GM12878 (cell line): ENCODE measurements around the gene LRRC23. TPM values are rescaled to one million over a fixed set of nuclear protein-coding genes. Genes with fewer than 3 reads are reported as not detected.

Experiments used
- ATAC-seq: fragments of 200-7000 bp; cut with Tn5 transposase; 3 replicates; pipeline ENCODE4 v1.9.1; 2020; ENCODE audit warnings: mild to moderate bottlenecking, moderate library complexity
- BruUV-seq: library from RNA; stranded (reverse); fragments of 400-500 nt; replicated peaks from 2 replicates; lab custom pipeline; 2021; lab: Mats Ljungman, UMichigan
- CTCF ChIA-PET: fragments of 300-600 bp; sonication (Branson Sonifier 250); formaldehyde crosslinking; extraction: SDS; loops from one replicate; lab custom pipeline; 2021; ENCODE audit warnings: inconsistent platforms; lab: Yijun Ruan, JAX
- POLR2A ChIA-PET: fragments of 350-600 bp; formaldehyde crosslinking; extraction: SDS; loops from one replicate; lab custom pipeline; 2021; ENCODE audit warnings: inconsistent platforms; lab: Charles Lee
- RAD21 ChIA-PET: fragments of 300-600 bp; sonication (Branson Sonifier 250); formaldehyde crosslinking; loops from one replicate; lab custom pipeline; 2023; ENCODE audit warnings: antibody characterized with exemption; ENCODE audit not compliant: unreplicated experiment; lab: Charles Lee
- SMC1A ChIA-PET: fragments of 300-600 bp; sonication (Branson Sonifier 250); formaldehyde crosslinking; loops from one replicate; lab custom pipeline; 2023; ENCODE audit not compliant: unreplicated experiment, uncharacterized antibody; lab: Charles Lee
- DNase-seq: peaks from one replicate; pipeline ENCODE4 v3.0.0-alpha.2; 2011; ENCODE audit warnings: low read depth, low spot score
- FAIRE-seq: peaks from 3 replicates; lab custom pipeline; 2011; peaks lifted over from hg19 to GRCh38; lab: Jason Lieb, UNC
- H2AFZ ChIP-seq: 2 replicates; pipeline ENCODE4 v1.6.0; 2011; ENCODE audit warnings: low read depth, low read length, control low read depth; ENCODE audit not compliant: control insufficient read depth
- H3K27ac ChIP-seq: 2 replicates; pipeline ENCODE4 v1.5.1; 2011; ENCODE audit warnings: control low read depth; ENCODE audit not compliant: control insufficient read depth, insufficient read depth
- H3K27me3 ChIP-seq, 2 experiments: replicated peaks in 1 of 2; 2 replicates each; pipeline versions ENCODE4 v1.6.0 to v1.6.1; 2011; ENCODE audit warnings: low read length in 1 of 2; ENCODE audit not compliant: control insufficient read depth in 2 of 2, insufficient read depth in 2 of 2
- H3K36me3 ChIP-seq, 2 experiments: 2 replicates each; pipeline ENCODE4 v1.5.1; 2011; ENCODE audit warnings: low read length in 1 of 2; ENCODE audit not compliant: control insufficient read depth in 2 of 2, insufficient read depth in 2 of 2
- H3K4me1 ChIP-seq: 2 replicates; pipeline ENCODE4 v1.6.1; 2011; ENCODE audit warnings: mild to moderate bottlenecking, low read length, moderate library complexity, mixed read lengths; ENCODE audit not compliant: control insufficient read depth, insufficient read depth
- H3K4me2 ChIP-seq: 2 replicates; pipeline ENCODE4 v1.6.0; 2011; ENCODE audit warnings: control low read depth; ENCODE audit not compliant: control insufficient read depth, insufficient read depth
- H3K4me3 ChIP-seq: fragments of 200-600 bp; sonication (generic); 2 replicates; pipeline ENCODE4 v1.5.1; 2016
- H3K79me2 ChIP-seq: 2 replicates; pipeline ENCODE4 v1.6.0; 2011; ENCODE audit warnings: low read length; ENCODE audit not compliant: control insufficient read depth, insufficient read depth
- H3K9ac ChIP-seq: 2 replicates; pipeline ENCODE4 v1.8.0; 2011; ENCODE audit warnings: low read length, control low read depth, mixed read lengths; ENCODE audit not compliant: control insufficient read depth, insufficient read depth
- H3K9me3 ChIP-seq: replicated peaks from 3 replicates; pipeline ENCODE4 v1.5.1; 2011; ENCODE audit warnings: mild to moderate bottlenecking, low read length; ENCODE audit not compliant: control insufficient read depth, insufficient read depth
- H4K20me1 ChIP-seq: 2 replicates; pipeline ENCODE4 v1.6.0; 2011; ENCODE audit not compliant: control insufficient read depth, insufficient read depth
- GATAD2B ChIP-seq: fragments of 450-650 bp; conservative IDR thresholded peaks from 2 replicates; pipeline ENCODE4 v1.6.1; 2017; ENCODE audit warnings: low read depth, mild to moderate bottlenecking, moderate library complexity
- LARP7 ChIP-seq: fragments of 450-650 bp; IDR thresholded peaks from 2 replicates; pipeline ENCODE4 v1.6.1; 2017; ENCODE audit warnings: mild to moderate bottlenecking
- POLR2AphosphoS5 ChIP-seq: IDR thresholded peaks from 2 replicates; pipeline ENCODE4 v1.6.1; 2011; ENCODE audit warnings: mild to moderate bottlenecking, low read length, inconsistent platforms
- RAD51 ChIP-seq: fragments of 450-650 bp; IDR thresholded peaks from 2 replicates; pipeline ENCODE4 v1.6.1; 2016; ENCODE audit warnings: moderate library complexity, mild to moderate bottlenecking, inconsistent platforms
- SPI1 ChIP-seq: IDR thresholded peaks from 2 replicates; pipeline ENCODE4 v1.6.1; 2011; ENCODE audit warnings: low read depth, mild to moderate bottlenecking, low read length, moderate library complexity, borderline replicate concordance; ENCODE audit not compliant: insufficient read depth
- STAT1 ChIP-seq: fragments of 450-650 bp; conservative IDR thresholded peaks from 2 replicates; pipeline ENCODE4 v1.6.1; 2014; ENCODE audit warnings: antibody characterized with exemption, mild to moderate bottlenecking
- ZBTB40 ChIP-seq: fragments of 450-650 bp; IDR thresholded peaks from 2 replicates; pipeline ENCODE4 v1.6.1; 2016; ENCODE audit warnings: mild to moderate bottlenecking, moderate library complexity, borderline replicate concordance
- WGBS: methylation state at CpG from one replicate; pipeline ENCODE4 v1.1.6; 2016; ENCODE audit warnings: low lambda C conversion rate; ENCODE audit not compliant: insufficient replicate concordance, insufficient coverage; ENCODE audit errors: missing lambda C conversion rate; 5-methylcytosine and 5-hydroxymethylcytosine counted together
- in situ Hi-C: fragments of 300-500 bp; cut with MboI; formaldehyde crosslinking; loops from 9 replicates; pipeline ENCODE4 v1.14.3; 2018; ENCODE audit warnings: mixed read lengths
- intact Hi-C: fragments of 100-400 bp; cut with micrococcal nuclease; formaldehyde crosslinking; loops from one replicate; pipeline ENCODE4 v1.14.2; 2022; ENCODE audit not compliant: unreplicated experiment
- polyA plus RNA-seq, 11 experiments: library from polyadenylated mRNA; depleted of rRNA in 4 of 11; unstranded in 6 of 11; stranded (reverse) in 5 of 11; fragments of >200 nt; fragmentation: Nextera tagmentation in 4 of 11; fragmentation: Illumina TruSeq in 1 of 11; extraction: Ambion mirVana in 4 of 11; extraction: Trizol in 1 of 11; gene quantifications; 1 replicate in 1 of 11; 2 replicates in 10 of 11; pipeline versions ENCODE4 v1.2.1 to v1.2.3, GENCODE V29; 2011 to 2016; ENCODE audit warnings: inconsistent platforms in 2 of 11, missing spikeins in 2 of 11, low read depth in 1 of 11
- total RNA-seq, 4 experiments: library from RNA; depleted of rRNA in 3 of 4; stranded (reverse); fragments of >200 nt in 3 of 4; fragmentation: Illumina TruSeq in 1 of 4; extraction: Trizol in 1 of 4; gene quantifications; 2 replicates each; pipeline versions ENCODE4 v1.2.1 to v1.2.3, GENCODE V29; 2013 to 2021
- TF ChIP-seq, protein P1 (sequence below): fragments of 450-650 bp; IDR thresholded peaks from 2 replicates; pipeline ENCODE4 v1.6.1; 2017; ENCODE audit warnings: mild to moderate bottlenecking, moderate library complexity

The LRRC23 gene
- total and polyA plus RNA-seq, 10 of the 15 experiments (the other 5 are each of a cell fraction or from before 2014, with no cell fraction given), result 1.4 to 6.9 (median 3.4) TPM

DNA sequence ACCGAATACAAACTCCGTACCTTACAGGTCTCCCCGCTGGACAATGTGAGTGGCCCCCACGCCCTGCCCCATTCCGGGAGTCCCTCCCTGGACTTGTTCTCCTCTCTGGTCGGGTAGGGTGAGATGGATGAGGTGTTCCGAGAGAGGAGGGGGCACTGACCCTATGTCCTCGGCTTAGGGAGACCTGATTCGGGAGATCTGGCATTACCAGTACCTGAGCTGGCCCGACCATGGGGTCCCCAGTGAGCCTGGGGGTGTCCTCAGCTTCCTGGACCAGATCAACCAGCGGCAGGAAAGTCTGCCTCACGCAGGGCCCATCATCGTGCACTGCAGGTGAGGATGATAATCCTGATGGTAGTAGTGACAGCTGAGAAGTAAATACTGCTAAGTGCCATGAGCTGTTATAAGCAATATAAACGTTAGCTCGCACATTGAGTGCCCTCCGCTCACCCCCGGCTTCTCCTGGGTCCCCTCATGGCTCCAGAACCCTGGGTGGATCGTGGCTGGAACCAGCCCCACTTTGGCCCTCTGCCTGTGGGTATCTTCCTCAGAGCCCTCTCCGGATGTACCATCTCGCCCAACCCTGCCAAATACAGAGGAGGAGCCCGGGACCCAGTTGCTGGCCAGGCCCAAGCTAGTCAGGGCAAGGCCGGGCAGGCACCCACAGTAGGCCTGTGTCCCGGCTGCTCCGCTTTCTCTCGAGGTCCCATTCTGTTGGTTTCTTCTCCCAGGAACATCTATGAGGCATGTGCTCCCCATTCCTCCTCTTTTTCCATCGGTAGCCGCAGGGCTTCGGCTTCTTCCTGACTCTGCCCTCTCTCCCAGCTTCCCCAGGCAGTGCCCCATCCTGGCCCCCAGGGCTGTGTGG lies 53.4 kb downstream of the LRRC23 start:
- DNase-seq (no peak), FAIRE-seq (no peak), ATAC-seq (no peak)
- no TSS peak for BruUV-seq
- in situ Hi-C loops, result loop anchor here (25.0 kb wide), 1 partner anchor 1679 kb away; no protein-coding TSS in a partner anchor
- intact Hi-C loops, result no loop called here
- ChIA-PET CTCF (interaction anchor here (1.0 to 13.2 kb wide), 9 partner anchors 10 to 152 kb away, joined by 3 to 645 read pairs (median 5); partner anchors contain the start of genes C12orf57, C1RL, PTPN6 and RNU7-1), RAD21 (interaction anchor here (0.8 to 13.5 kb wide), 6 partner anchors 11 to 85 kb away, joined by 3 to 426 read pairs (median 6); partner anchors contain the start of genes C12orf57, LPCAT3, RNU7-1 and SPSB2), POLR2A (interaction anchor here (1.1 to 13.5 kb wide), 4 partner anchors 13 to 59 kb away, joined by 3 to 524 read pairs (median 10); partner anchors contain the start of genes C12orf57, PTPN6 and RNU7-1), SMC1A (interaction anchor here (1.2 to 13.2 kb wide), 2 partner anchors 10 to 151 kb away, joined by 4 to 395 read pairs; partner anchors contain the start of genes C12orf57, C1RL, PTPN6 and RNU7-1)
- Histone ChIP-seq H3K27ac (peak overlapping the region; percentile 99), H3K9ac (peak overlapping the region; percentile 91), H3K4me2 (peak overlapping the region; percentile 99), H3K4me1 (peaks cover 85% of the 10 kb centered on the region), H3K9me3 (no peaks in the 10 kb centered on the region), H3K36me3 (peaks cover 11 to 33% of the 10 kb centered on the region in 2 experiments), H3K79me2 (peaks cover 83% of the 10 kb centered on the region), H3K4me3 (peak overlapping the region; percentile 95), H3K27me3 (no peaks in the 10 kb centered on the region), H4K20me1 (no peaks in the 10 kb centered on the region), H2AFZ (no peak overlapping the region)
- WGBS, result 44% methylated on average over 28 of the region's 28 CpGs
- TF ChIP-seq, protein P1, sequence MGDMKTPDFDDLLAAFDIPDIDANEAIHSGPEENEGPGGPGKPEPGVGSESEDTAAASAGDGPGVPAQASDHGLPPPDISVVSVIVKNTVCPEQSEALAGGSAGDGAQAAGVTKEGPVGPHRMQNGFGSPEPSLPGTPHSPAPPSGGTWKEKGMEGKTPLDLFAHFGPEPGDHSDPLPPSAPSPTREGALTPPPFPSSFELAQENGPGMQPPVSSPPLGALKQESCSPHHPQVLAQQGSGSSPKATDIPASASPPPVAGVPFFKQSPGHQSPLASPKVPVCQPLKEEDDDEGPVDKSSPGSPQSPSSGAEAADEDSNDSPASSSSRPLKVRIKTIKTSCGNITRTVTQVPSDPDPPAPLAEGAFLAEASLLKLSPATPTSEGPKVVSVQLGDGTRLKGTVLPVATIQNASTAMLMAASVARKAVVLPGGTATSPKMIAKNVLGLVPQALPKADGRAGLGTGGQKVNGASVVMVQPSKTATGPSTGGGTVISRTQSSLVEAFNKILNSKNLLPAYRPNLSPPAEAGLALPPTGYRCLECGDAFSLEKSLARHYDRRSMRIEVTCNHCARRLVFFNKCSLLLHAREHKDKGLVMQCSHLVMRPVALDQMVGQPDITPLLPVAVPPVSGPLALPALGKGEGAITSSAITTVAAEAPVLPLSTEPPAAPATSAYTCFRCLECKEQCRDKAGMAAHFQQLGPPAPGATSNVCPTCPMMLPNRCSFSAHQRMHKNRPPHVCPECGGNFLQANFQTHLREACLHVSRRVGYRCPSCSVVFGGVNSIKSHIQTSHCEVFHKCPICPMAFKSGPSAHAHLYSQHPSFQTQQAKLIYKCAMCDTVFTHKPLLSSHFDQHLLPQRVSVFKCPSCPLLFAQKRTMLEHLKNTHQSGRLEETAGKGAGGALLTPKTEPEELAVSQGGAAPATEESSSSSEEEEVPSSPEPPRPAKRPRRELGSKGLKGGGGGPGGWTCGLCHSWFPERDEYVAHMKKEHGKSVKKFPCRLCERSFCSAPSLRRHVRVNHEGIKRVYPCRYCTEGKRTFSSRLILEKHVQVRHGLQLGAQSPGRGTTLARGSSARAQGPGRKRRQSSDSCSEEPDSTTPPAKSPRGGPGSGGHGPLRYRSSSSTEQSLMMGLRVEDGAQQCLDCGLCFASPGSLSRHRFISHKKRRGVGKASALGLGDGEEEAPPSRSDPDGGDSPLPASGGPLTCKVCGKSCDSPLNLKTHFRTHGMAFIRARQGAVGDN, result peak; percentile 44; the same call in 1 of the 2 replicates
- no peak for TF ChIP-seq RAD51
- TF ChIP-seq SPI1, result no peak
- TF ChIP-seq ZBTB40, result 0 out of 2 replicates have a peak, but pooled peaks have one; percentile 10
- no peak for TF ChIP-seq LARP7
- peak; percentile 32; the same call in 1 of the 2 replicates for TF ChIP-seq POLR2AphosphoS5
- TF ChIP-seq GATAD2B, result 0 out of 2 replicates have a peak, but pooled peaks have one; percentile 28
- 0 out of 2 replicates have a peak, but pooled peaks have one; percentile 26 for TF ChIP-seq STAT1
